B cell (primary cell): ENCODE results near the gene YWHAG. TPM values are rescaled to one million over a fixed set of nuclear protein-coding genes. Genes with fewer than 3 reads are reported as not detected.

Experiments
- ATAC-seq: fragments of 200-7000 bp; cut with Tn5 transposase; one replicate; pipeline ENCODE4 v1.10.0; 2021; ENCODE audit warnings: low read depth, mild to moderate bottlenecking, moderate number of reproducible peaks, moderate library complexity
- CTCF ChIA-PET: fragments of 350-600 bp; sonication (Branson Sonifier 250); formaldehyde crosslinking; loops from one replicate; lab custom pipeline; 2021; ENCODE audit warnings: antibody characterized with exemption, inconsistent platforms; lab: Charles Lee
- POLR2A ChIA-PET: fragments of 350-600 bp; sonication (Branson Sonifier 250); formaldehyde crosslinking; loops from one replicate; lab custom pipeline; 2021; ENCODE audit warnings: antibody characterized with exemption; lab: Charles Lee
- DNase-seq: peaks from one replicate; pipeline ENCODE4 v3.0.0; 2013
- H2AFZ ChIP-seq: 2 replicates; pipeline ENCODE4 v1.6.1; 2012; ENCODE audit warnings: mild to moderate bottlenecking, low read depth, low read length; ENCODE audit not compliant: insufficient read depth, poor library complexity, severe bottlenecking
- H3K27ac ChIP-seq, 2 donors: 1 replicate in 1 of 2; 2 replicates in 1 of 2; pipeline ENCODE4 v1.5.1; 2012 to 2013; ENCODE audit warnings: low read length in 2 of 2, mild to moderate bottlenecking in 2 of 2, moderate library complexity in 1 of 2
- H3K27me3 ChIP-seq, 4 experiments: fragments of 200-600 bp in 1 of 4; sonication (generic) in 1 of 4; replicated peaks in 1 of 4; 1 replicate in 2 of 4; 2 replicates in 2 of 4; pipeline versions ENCODE4 v1.6.1 to v1.7.0; 2013 to 2016; ENCODE audit warnings: low read length in 3 of 4, mild to moderate bottlenecking in 2 of 4, mixed read lengths in 1 of 4, moderate library complexity in 1 of 4; ENCODE audit not compliant: insufficient read depth in 4 of 4, control insufficient read depth in 3 of 4; ENCODE audit errors: control extremely low read depth in 1 of 4
- H3K36me3 ChIP-seq, 2 experiments: replicated peaks in 1 of 2; 1 replicate in 1 of 2; 2 replicates in 1 of 2; pipeline versions ENCODE4 v1.6.1 to v1.7.1; 2013; ENCODE audit warnings: low read length in 1 of 2; ENCODE audit not compliant: insufficient read depth in 2 of 2, control insufficient read depth in 1 of 2; ENCODE audit errors: control extremely low read depth in 1 of 2, extremely low read depth in 1 of 2
- H3K4me1 ChIP-seq, 2 donors: fragments of 200-600 bp in 1 of 2; sonication (generic) in 1 of 2; 1 replicate in 1 of 2; 2 replicates in 1 of 2; pipeline versions ENCODE4 v1.5.1 to v1.6.1; 2013 to 2017; ENCODE audit warnings: low read length in 2 of 2; ENCODE audit not compliant: control insufficient read depth in 2 of 2, insufficient read depth in 2 of 2
- H3K4me2 ChIP-seq: replicated peaks from 2 replicates; pipeline ENCODE3; 2012; ENCODE audit warnings: mild to moderate bottlenecking, low read depth, low read length; ENCODE audit not compliant: poor library complexity, severe bottlenecking
- H3K4me3 ChIP-seq, 5 experiments: fragments of 200-600 bp in 1 of 5; sonication (generic) in 1 of 5; 1 replicate in 3 of 5; 2 replicates in 2 of 5; pipeline versions ENCODE4 v1.5.1 to v1.7.0; 2011 to 2016; ENCODE audit warnings: low read length in 4 of 5, mild to moderate bottlenecking in 4 of 5, low read depth in 2 of 5, control low read depth in 1 of 5, moderate library complexity in 1 of 5; ENCODE audit not compliant: insufficient read depth in 1 of 5; ENCODE audit errors: control extremely low read depth in 1 of 5, extremely low read depth in 1 of 5
- H3K79me2 ChIP-seq: fragments of 200-600 bp; sonication (generic); one replicate; pipeline ENCODE4 v1.6.0; 2016; ENCODE audit warnings: low read length; ENCODE audit not compliant: control insufficient read depth, insufficient read depth
- H3K9ac ChIP-seq: fragments of 200-600 bp; sonication (generic); 2 replicates; pipeline ENCODE4 v1.6.1; 2017; ENCODE audit warnings: mild to moderate bottlenecking, low read length, moderate library complexity
- H3K9me3 ChIP-seq, 3 donors: one replicate each; pipeline versions ENCODE4 v1.6.1 to v1.7.1; 2013; ENCODE audit warnings: low read length in 2 of 3; ENCODE audit not compliant: control insufficient read depth in 2 of 3, insufficient read depth in 1 of 3; ENCODE audit errors: control extremely low read depth in 1 of 3
- H4K20me1 ChIP-seq: 2 replicates; pipeline ENCODE4 v1.6.0; 2012; ENCODE audit warnings: mild to moderate bottlenecking, low read length; ENCODE audit not compliant: insufficient read depth, control insufficient read depth, poor library complexity, severe bottlenecking
- H3K27ac Mint-ChIP-seq: one replicate; pipeline ENCODE4 v1.8.0; 2021; ENCODE audit warnings: mixed read lengths
- H3K27me3 Mint-ChIP-seq: one replicate; pipeline ENCODE4 v1.8.0; 2021; ENCODE audit warnings: mixed read lengths
- H3K4me1 Mint-ChIP-seq: one replicate; pipeline ENCODE4 v1.8.0; 2021; ENCODE audit warnings: mixed read lengths
- H3K4me3 Mint-ChIP-seq: one replicate; pipeline ENCODE4 v1.8.0; 2021; ENCODE audit warnings: mixed read lengths
- H3K9me3 Mint-ChIP-seq: one replicate; pipeline ENCODE4 v1.8.0; 2022; ENCODE audit warnings: mixed read lengths; ENCODE audit not compliant: insufficient read depth
- EZH2 ChIP-seq: IDR thresholded peaks from 2 replicates; pipeline ENCODE4 v1.6.1; 2012; ENCODE audit warnings: borderline replicate concordance, low read depth, mild to moderate bottlenecking, moderate library complexity, low read length; ENCODE audit not compliant: insufficient read depth, poor library complexity, severe bottlenecking
- WGBS: methylation state at CpG from one replicate; pipeline ENCODE4 v1.1.5; 2013; ENCODE audit warnings: missing lambda C conversion rate; ENCODE audit not compliant: insufficient coverage; 5-methylcytosine and 5-hydroxymethylcytosine counted together
- intact Hi-C: fragments of 100-400 bp; cut with micrococcal nuclease; formaldehyde crosslinking; loops from one replicate; pipeline ENCODE4 v1.10.0; 2022
- polyA plus RNA-seq: library from polyadenylated mRNA; depleted of rRNA; stranded (reverse); fragments of >200 nt; gene quantifications from 2 replicates; pipeline ENCODE4 v1.2.3, GENCODE V29; 2012
- total RNA-seq, 2 donors: library from RNA; stranded (reverse); fragments of 120-200 nt in 1 of 2; gene quantifications; 1 replicate in 1 of 2; 2 replicates in 1 of 2; pipeline versions ENCODE4 v1.2.3 to v1.2.4, GENCODE V29; 2013 to 2022
- TF ChIP-seq, protein P1 (sequence below): fragments of 200-600 bp; IDR thresholded peaks from one replicate; pipeline ENCODE4 v1.8.0; 2022; ENCODE audit warnings: antibody characterized with exemption, mild to moderate bottlenecking

The YWHAG gene
- total and polyA plus RNA-seq, 2 donors (not counting 1 experiment from before 2014, with no cell fraction given), result 6.6 to 51.6 TPM

- Mint-ChIP-seq H3K4me1 (peaks cover 33% of the 10 kb centered on the region), H3K4me3 (no peak overlapping the region), H3K9me3 (no peaks in the 10 kb centered on the region), H3K27ac (no peak overlapping the region), H3K27me3 (no peaks in the 10 kb centered on the region)
- Histone ChIP-seq H2AFZ (no peak overlapping the region), H3K36me3 (peaks cover 5 to 64% of the 10 kb centered on the region in 2 experiments), H3K4me3 (no peak overlapping the region), H3K27ac (no peak overlapping the region), H3K4me2 (no peak overlapping the region), H3K9ac (no peak overlapping the region), H3K9me3 (no peaks in the 10 kb centered on the region), H3K79me2 (peaks cover 99% of the 10 kb centered on the region), H3K27me3 (no peaks in the 10 kb centered on the region), H3K4me1 (no peaks in the 10 kb centered on the region), H4K20me1 (peaks cover 98% of the 10 kb centered on the region)
- CTCF ChIA-PET, result no interaction called here
- WGBS, result 90% methylated on average over 5 of the region's 6 CpGs
- no peak for ATAC-seq
- no peak for DNase-seq
- TF ChIP-seq, protein P1, sequence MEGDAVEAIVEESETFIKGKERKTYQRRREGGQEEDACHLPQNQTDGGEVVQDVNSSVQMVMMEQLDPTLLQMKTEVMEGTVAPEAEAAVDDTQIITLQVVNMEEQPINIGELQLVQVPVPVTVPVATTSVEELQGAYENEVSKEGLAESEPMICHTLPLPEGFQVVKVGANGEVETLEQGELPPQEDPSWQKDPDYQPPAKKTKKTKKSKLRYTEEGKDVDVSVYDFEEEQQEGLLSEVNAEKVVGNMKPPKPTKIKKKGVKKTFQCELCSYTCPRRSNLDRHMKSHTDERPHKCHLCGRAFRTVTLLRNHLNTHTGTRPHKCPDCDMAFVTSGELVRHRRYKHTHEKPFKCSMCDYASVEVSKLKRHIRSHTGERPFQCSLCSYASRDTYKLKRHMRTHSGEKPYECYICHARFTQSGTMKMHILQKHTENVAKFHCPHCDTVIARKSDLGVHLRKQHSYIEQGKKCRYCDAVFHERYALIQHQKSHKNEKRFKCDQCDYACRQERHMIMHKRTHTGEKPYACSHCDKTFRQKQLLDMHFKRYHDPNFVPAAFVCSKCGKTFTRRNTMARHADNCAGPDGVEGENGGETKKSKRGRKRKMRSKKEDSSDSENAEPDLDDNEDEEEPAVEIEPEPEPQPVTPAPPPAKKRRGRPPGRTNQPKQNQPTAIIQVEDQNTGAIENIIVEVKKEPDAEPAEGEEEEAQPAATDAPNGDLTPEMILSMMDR, result no peak
- TF ChIP-seq EZH2, result no peak
- intact Hi-C loops, result no loop called here
- POLR2A ChIA-PET, result no interaction called here
Measured at GRCh38 chr7:76343294-76343930, 15.4 kb downstream of the YWHAG start.

DNA sequence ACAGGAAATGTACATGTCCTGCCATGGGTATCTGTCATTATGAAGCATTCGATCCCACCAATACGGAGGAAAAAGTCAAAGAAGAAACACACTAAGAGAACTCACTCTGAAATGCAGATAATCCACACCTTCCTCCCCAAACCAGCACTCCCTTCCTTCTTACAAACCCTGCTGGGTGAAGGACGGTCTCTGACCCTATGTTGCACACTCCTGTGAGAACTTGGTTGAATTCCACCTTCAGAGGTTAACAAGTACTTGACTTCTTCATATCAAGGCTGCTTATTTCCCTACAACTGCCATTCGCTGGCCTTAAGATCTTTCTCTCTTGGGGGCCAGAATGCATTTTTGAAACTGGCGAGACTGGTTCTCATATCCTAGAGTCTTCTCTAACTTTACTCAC, 16.6 kb downstream of the YWHAG start:
- H3K36me3 ChIP-seq, result peaks cover 5 to 59% of the 10 kb centered on the region in 2 experiments
- 98% methylated on average over 4 of the region's 5 CpGs for WGBS
- H2AFZ ChIP-seq, result no peak overlapping the region
- H3K4me1 Mint-ChIP-seq, result peaks cover 40% of the 10 kb centered on the region
- no peaks in the 10 kb centered on the region for H3K27me3 ChIP-seq
- no peak overlapping the region for H3K9ac ChIP-seq
- H3K4me3 ChIP-seq, result no peak overlapping the region
- peaks cover 99% of the 10 kb centered on the region for H3K79me2 ChIP-seq
- H3K4me1 ChIP-seq, result no peaks in the 10 kb centered on the region
- CTCF ChIA-PET, result no interaction called here
- TF ChIP-seq EZH2, result no peak
- TF ChIP-seq, protein P1, result no peak
- DNase-seq, result no peak
- H3K9me3 ChIP-seq, result no peaks in the 10 kb centered on the region
- POLR2A ChIA-PET, result no interaction called here
- H3K9me3 Mint-ChIP-seq, result no peaks in the 10 kb centered on the region
- H3K4me3 Mint-ChIP-seq, result no peak overlapping the region
- H4K20me1 ChIP-seq, result peaks cover 98% of the 10 kb centered on the region
- H3K27ac ChIP-seq, result no peak overlapping the region
- H3K27ac Mint-ChIP-seq, result no peak overlapping the region
- no peaks in the 10 kb centered on the region for H3K27me3 Mint-ChIP-seq
- no peak for ATAC-seq
- intact Hi-C loops, result no loop called here
- H3K4me2 ChIP-seq, result no peak overlapping the region
